Breast epithelium (tissue), 4 donors: ENCODE measurements around the gene MT3. TPM values are rescaled to one million over a fixed set of nuclear protein-coding genes. Genes with fewer than 3 reads are reported as not detected.

Experiments used
- DNase-seq, 2 donors: peaks; one replicate each; pipeline ENCODE4 v3.0.0-alpha.2; 2019; ENCODE audit warnings: low spot score in 2 of 2
- H3K27ac ChIP-seq, 2 donors: fragments of 200-600 bp; sonication (generic) in 1 of 2; one replicate each; pipeline ENCODE4 v1.5.1; 2016 to 2019; ENCODE audit warnings: mild to moderate bottlenecking in 1 of 2
- H3K27me3 ChIP-seq, 2 donors: fragments of 200-600 bp; sonication (generic) in 1 of 2; one replicate each; pipeline versions ENCODE4 v1.5.1 to v1.6.0; 2017 to 2019; ENCODE audit warnings: control low read depth in 1 of 2, mild to moderate bottlenecking in 1 of 2
- H3K36me3 ChIP-seq: fragments of 200-600 bp; one replicate; pipeline ENCODE4 v1.5.1; 2019
- H3K4me1 ChIP-seq, 2 donors: fragments of 200-600 bp; sonication (generic); one replicate each; pipeline ENCODE4 v1.5.1; 2016 to 2019; ENCODE audit warnings: control low read depth in 1 of 2
- H3K4me3 ChIP-seq, 3 donors: fragments of 200-600 bp; sonication (generic); 1 replicate in 2 of 3; 2 replicates in 1 of 3; pipeline ENCODE4 v1.5.1; 2016 to 2019; ENCODE audit warnings: mild to moderate bottlenecking in 3 of 3, moderate library complexity in 2 of 3
- H3K9me3 ChIP-seq, 2 donors: fragments of 200-600 bp; sonication (generic) in 1 of 2; one replicate each; pipeline ENCODE4 v1.5.1; 2016 to 2019; ENCODE audit warnings: control low read depth in 1 of 2
- POLR2A ChIP-seq: fragments of 450-650 bp; IDR thresholded peaks from one replicate; pipeline ENCODE4 v1.6.1; 2016; ENCODE audit warnings: antibody characterized with exemption, mild to moderate bottlenecking, moderate library complexity
- POLR2AphosphoS5 ChIP-seq, 3 donors: sonication (generic); formaldehyde crosslinking; IDR thresholded peaks; one replicate each; pipeline ENCODE4 v1.6.1; 2017; ENCODE audit warnings: antibody characterized with exemption in 3 of 3
- intact Hi-C: fragments of 100-400 bp; cut with DNase I; formaldehyde crosslinking; loops from one replicate; pipeline ENCODE4 v1.15.1; 2023; ENCODE audit warnings: low total_unique reads
- total RNA-seq, 3 donors: library from RNA; depleted of rRNA; stranded (reverse); fragments of >200 nt; gene quantifications; one replicate each; pipeline ENCODE4 v1.1.0, GENCODE V29; 2016
- TF ChIP-seq, protein P1 (sequence below), 3 donors: fragments of 450-650 bp; IDR thresholded peaks; one replicate each; pipeline ENCODE4 v1.5.1; 2016 to 2017; ENCODE audit warnings: antibody characterized with exemption in 3 of 3, mild to moderate bottlenecking in 3 of 3, moderate library complexity in 3 of 3

The MT3 gene
- total RNA-seq, 3 donors from 2014 or later: not detected

GRCh38 chr16:56607109-56607618 is 17.8 kb downstream of the MT3 start:
- Histone ChIP-seq H3K27me3 (no peaks in the 10 kb centered on the region), H3K36me3 (no peaks in the 10 kb centered on the region), H3K4me1 (peaks cover 18 to 19% of the 10 kb centered on the region in 2 donors), H3K27ac (peak overlapping the region; percentile 96 to 99), H3K4me3 (peak overlapping the region; percentile 78 to 86 (median 83)), H3K9me3 (no peaks in the 10 kb centered on the region)
- DNase-seq: peak; percentile 79 to 96
- intact Hi-C loops: no loop called here
- TF ChIP-seq, protein P1, sequence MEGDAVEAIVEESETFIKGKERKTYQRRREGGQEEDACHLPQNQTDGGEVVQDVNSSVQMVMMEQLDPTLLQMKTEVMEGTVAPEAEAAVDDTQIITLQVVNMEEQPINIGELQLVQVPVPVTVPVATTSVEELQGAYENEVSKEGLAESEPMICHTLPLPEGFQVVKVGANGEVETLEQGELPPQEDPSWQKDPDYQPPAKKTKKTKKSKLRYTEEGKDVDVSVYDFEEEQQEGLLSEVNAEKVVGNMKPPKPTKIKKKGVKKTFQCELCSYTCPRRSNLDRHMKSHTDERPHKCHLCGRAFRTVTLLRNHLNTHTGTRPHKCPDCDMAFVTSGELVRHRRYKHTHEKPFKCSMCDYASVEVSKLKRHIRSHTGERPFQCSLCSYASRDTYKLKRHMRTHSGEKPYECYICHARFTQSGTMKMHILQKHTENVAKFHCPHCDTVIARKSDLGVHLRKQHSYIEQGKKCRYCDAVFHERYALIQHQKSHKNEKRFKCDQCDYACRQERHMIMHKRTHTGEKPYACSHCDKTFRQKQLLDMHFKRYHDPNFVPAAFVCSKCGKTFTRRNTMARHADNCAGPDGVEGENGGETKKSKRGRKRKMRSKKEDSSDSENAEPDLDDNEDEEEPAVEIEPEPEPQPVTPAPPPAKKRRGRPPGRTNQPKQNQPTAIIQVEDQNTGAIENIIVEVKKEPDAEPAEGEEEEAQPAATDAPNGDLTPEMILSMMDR (IDR thresholded peaks at IDR 0.05): peak in 1 of 3 donors; percentile 16
- no peak for TF ChIP-seq POLR2A
- peak; percentile 93 to 100 (median 98) for TF ChIP-seq POLR2AphosphoS5 (IDR thresholded peaks at IDR 0.05)

GRCh38 chr16:56607675-56608042 is 18.3 kb downstream of the MT3 start:
- H3K4me1 ChIP-seq: peaks cover 18 to 19% of the 10 kb centered on the region in 2 donors

DNA sequence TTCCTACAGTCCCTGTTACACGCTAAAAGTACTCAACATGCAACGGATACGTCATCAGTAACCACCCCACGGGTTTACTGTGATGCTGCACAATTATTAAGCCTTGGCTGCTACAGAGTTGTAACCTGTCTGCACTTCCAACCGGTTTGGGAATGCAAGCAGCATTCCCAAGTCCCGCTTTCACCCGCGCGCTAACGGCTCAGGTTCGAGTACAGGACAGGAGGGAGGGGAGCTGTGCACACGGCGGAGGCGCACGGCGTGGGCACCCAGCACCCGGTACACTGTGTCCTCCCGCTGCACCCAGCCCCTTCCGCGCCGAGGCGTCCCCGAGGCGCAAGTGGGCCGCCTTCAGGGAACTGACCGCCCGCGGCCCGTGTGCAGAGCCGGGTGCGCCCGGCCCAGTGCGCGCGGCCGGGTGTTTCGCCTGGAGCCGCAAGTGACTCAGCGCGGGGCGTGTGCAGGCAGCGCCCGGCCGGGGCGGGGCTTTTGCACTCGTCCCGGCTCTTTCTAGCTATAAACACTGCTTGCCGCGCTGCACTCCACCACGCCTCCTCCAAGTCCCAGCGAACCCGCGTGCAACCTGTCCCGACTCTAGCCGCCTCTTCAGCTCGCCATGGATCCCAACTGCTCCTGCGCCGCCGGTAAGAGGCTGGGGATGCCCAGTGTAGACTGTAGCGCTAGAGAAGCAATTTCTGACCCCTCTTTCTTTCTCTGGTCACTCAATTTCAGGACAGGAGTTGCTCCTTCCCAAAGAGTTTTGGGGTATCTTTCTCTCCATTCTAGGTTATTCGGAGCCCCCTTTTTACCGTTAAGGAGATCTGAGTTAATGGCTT is 18.9 kb downstream of the MT3 start, which contains the start of gene MT2A:
Gene MT2A (plus strand): TSS at position 542 of the 833 bp plus-strand sequence. CDS start 72 bp downstream, at position 614.
- intact Hi-C loops: no loop called here
- TF ChIP-seq, protein P1 (IDR thresholded peaks at IDR 0.05): no peak
- TF ChIP-seq POLR2A: peak; percentile 61
- TF ChIP-seq POLR2AphosphoS5 (IDR thresholded peaks at IDR 0.05): peak; percentile 76 to 97 (median 88)
- H3K36me3 ChIP-seq: no peaks in the 10 kb centered on the region
- peak within 1 kb of the TSS; percentile 78 to 86 (median 83) for H3K4me3 ChIP-seq
- no peaks in the 10 kb centered on the region for H3K9me3 ChIP-seq
- no peaks in the 10 kb centered on the region for H3K27me3 ChIP-seq
- H3K4me1 ChIP-seq: peaks cover 18 to 19% of the 10 kb centered on the region in 2 donors
- peak; percentile 94 to 95 for DNase-seq
- peak within 1 kb of the TSS; percentile 96 to 99 for H3K27ac ChIP-seq

More at GRCh38 chr16:56607675-56608042, 18.3 kb downstream of the MT3 start:
- no peak for DNase-seq
- Histone ChIP-seq H3K9me3 (no peaks in the 10 kb centered on the region), H3K27me3 (no peaks in the 10 kb centered on the region), H3K27ac (peak overlapping the region; percentile 96 to 99), H3K4me3 (peak overlapping the region; percentile 78 to 86 (median 83)), H3K36me3 (no peaks in the 10 kb centered on the region)
- intact Hi-C loops: no loop called here
- no peak for TF ChIP-seq POLR2A

- peaks cover 18 to 19% of the 10 kb centered on the region in 2 donors for H3K4me1 ChIP-seq
- intact Hi-C loops: no loop called here
- no peaks in the 10 kb centered on the region for H3K27me3 ChIP-seq
- H3K27ac ChIP-seq: peak overlapping the region; percentile 96 to 99
- peak in 1 of 3 donors; percentile 67 for TF ChIP-seq POLR2AphosphoS5 (IDR thresholded peaks at IDR 0.05)
- TF ChIP-seq POLR2A: no peak
- no peaks in the 10 kb centered on the region for H3K9me3 ChIP-seq
- peak overlapping the region; percentile 78 to 86 (median 83) for H3K4me3 ChIP-seq
- no peak for DNase-seq
- H3K36me3 ChIP-seq: no peaks in the 10 kb centered on the region
Observed at GRCh38 chr16:56608876-56609462, 19.6 kb downstream of the MT3 start.

GRCh38 chr16:56609463-56609921 is 20.2 kb downstream of the MT3 start:
- intact Hi-C loops: no loop called here
- Histone ChIP-seq H3K4me3 (peak overlapping the region; percentile 78 to 86 (median 83)), H3K27ac (peak overlapping the region; percentile 96 to 99), H3K9me3 (no peaks in the 10 kb centered on the region), H3K27me3 (no peaks in the 10 kb centered on the region), H3K36me3 (no peaks in the 10 kb centered on the region), H3K4me1 (peaks cover 18 to 19% of the 10 kb centered on the region in 2 donors)
- peak; percentile 11 for TF ChIP-seq POLR2A
- TF ChIP-seq, protein P1 (IDR thresholded peaks at IDR 0.05): no peak
- peak in 2 of 3 donors; percentile 7 to 75 for TF ChIP-seq POLR2AphosphoS5 (IDR thresholded peaks at IDR 0.05)
- DNase-seq: peak in 1 of 2 donors; percentile 60
